GM18951 (cell line): ENCODE measurements around the gene PINLYP.
"Not testable (repeated sequence)": the region's sequence is repeated elsewhere in the genome, so short reads cannot be mapped to it uniquely, and the experiment has no call there.

Experiments
- POLR2A ChIP-seq: IDR thresholded peaks from 4 replicates; pipeline ENCODE4 v1.6.1; 2011; ENCODE audit warnings: mild to moderate bottlenecking; ENCODE audit not compliant: insufficient read length, insufficient read depth; ENCODE audit errors: extremely low read depth
- in situ Hi-C: fragments of 300-500 bp; cut with MboI; formaldehyde crosslinking; loops from one replicate; pipeline ENCODE4 v1.12.0; 2022; ENCODE audit warnings: low sequenced_read_pairs, mixed read lengths, inconsistent platforms; ENCODE audit not compliant: unreplicated experiment

PINLYP gene

DNA sequence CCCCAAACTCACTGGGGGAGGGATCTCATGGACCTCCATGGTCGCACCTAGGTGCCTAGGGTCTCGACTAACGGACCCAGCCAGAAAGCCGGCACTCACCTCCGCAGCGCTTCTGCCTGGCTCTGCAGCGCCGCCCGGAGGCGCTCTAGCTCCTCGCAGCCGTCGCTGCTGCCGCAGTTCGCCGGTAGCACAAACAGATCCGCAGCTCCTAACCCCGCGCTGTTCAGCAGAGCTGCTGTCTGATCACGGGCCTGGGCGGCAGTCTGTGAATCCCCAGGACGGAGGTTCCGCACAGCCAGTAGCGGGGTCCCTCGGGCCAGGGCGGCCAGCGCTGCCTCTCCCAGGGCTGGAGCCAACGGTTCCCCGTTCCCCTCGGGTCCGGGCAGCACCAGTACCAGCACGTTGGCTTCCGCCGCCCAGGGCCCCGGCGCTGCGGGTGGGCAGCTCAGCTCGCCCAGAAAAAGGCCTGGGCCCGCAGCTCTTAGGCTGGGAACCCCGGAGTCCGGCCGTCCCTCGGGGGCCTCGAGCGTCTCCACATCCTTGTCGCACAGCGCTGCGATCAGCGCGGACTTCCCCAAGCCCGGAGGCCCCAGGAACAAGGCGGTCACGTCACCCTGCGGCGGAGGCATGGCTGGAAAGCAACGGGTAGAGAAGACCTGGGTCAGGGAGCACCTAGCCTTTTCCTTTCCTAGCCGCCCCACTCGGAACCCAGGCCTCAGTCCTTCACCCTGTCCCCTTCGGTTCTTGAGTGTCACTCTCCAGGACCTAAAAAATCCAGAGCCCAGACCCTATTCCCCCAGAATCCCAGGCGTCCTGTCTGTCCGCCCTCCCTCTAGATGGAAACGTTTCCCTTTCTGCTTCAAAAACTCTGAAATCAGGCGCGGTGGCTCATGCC lies 19.4 kb downstream of the PINLYP start:
- in situ Hi-C loops = no loop called here
- peak; percentile 29 for TF ChIP-seq POLR2A

- in situ Hi-C loops = no loop called here
- no peak for TF ChIP-seq POLR2A
These were observed 20.0 kb downstream of the PINLYP start for GRCh38 chr19:43595605-43595998.

GRCh38 chr19:43595999-43596841 lies 20.6 kb downstream of the PINLYP start, which contains the start of the genes IRGQ and ZNF576:
IRGQ (minus strand) TSS chr19:43596134; CDS start chr19:43595338, 796 bp downstream.
ZNF576 (plus strand) TSS chr19:43596595; CDS start chr19:43597109, 514 bp downstream.
- in situ Hi-C loops = no loop called here
- peak; percentile 71 for TF ChIP-seq POLR2A

DNA sequence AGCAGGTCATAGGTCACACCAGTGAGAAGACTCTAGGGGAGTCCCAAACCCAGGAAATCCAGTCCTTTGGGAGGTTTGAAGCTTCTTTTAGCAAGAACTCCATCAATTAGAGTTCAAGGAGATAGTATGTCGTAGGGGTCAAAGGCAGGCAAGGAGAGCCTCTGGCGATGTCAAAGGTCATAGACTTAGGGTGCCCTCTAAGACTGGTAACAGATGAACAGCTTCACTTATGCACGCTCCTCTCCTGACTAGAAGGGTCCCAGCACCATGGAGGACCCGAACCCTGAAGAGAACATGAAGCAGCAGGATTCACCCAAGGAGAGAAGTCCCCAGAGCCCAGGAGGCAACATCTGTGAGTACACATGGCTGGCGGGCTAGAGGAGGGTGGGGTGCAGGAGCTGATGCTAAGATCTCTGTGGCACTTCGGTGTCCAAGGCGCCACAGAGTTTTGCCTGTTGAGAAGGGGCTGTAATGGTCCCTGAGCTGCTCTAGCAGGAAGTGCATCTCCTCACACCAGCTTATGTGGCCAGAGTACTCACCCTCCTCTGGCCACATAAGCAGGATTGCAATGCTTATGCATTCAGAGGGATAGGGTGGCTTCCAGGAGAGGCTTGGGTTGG lies 21.4 kb downstream of the PINLYP start:
- in situ Hi-C loops = no loop called here
- no peak for TF ChIP-seq POLR2A

DNA sequence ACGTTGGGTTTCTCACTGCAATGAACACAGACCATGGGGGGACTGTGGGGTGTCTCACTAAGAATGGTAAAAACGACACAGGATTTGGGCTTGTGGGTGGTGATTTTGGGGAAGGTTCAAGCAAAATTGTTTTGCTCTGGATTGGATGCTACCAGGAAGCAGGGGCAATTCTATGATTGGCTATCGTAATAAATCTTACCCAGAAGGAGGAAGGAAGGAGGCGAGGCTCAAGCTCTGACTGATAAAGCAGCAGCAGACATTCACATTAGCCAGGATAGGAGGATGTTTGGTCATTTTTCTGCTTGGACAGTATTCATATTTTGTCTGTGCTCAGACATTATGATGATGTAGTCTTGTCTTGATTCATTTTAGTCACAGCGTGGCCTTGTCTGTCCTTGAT lies 22.3 kb downstream of the PINLYP start:
- TF ChIP-seq POLR2A = no peak
- in situ Hi-C loops = no loop called here

DNA sequence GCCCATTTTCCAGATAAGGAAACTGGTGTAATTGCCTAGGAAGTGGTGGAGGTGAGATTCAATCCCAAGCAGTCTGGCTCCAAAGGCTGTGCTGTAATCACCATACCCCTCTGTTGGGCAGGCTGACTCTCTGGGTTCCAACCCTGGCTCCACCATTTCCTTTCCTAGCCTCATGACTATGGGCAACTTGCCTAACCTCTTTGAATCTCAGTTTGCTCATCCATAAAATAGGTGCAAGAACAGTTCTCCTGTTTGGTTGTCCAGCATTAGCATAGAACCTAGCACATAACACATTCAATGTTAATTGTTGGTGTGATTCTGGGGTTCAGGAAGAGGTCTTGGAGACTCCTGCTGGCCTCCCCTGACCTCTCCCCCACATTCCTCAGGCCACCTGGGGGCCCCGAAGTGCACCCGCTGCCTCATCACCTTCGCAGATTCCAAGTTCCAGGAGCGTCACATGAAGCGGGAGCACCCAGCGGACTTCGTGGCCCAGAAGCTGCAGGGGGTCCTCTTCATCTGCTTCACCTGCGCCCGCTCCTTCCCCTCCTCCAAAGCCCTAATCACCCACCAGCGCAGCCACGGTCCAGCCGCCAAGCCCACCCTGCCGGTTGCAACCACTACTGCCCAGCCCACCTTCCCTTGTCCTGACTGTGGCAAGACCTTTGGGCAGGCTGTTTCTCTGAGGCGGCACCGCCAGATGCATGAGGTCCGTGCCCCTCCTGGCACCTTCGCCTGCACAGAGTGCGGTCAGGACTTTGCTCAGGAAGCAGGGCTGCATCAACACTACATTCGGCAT lies 23.0 kb downstream of the PINLYP start:
- TF ChIP-seq POLR2A = no peak
- in situ Hi-C loops = no loop called here

GRCh38 chr19:43599635-43600295 lies 24.2 kb downstream of the PINLYP start:
- in situ Hi-C loops = no loop called here
- no peak for TF ChIP-seq POLR2A

- in situ Hi-C loops = not testable (repeated sequence)
These were observed 24.7 kb downstream of the PINLYP start for GRCh38 chr19:43600326-43600725.

DNA sequence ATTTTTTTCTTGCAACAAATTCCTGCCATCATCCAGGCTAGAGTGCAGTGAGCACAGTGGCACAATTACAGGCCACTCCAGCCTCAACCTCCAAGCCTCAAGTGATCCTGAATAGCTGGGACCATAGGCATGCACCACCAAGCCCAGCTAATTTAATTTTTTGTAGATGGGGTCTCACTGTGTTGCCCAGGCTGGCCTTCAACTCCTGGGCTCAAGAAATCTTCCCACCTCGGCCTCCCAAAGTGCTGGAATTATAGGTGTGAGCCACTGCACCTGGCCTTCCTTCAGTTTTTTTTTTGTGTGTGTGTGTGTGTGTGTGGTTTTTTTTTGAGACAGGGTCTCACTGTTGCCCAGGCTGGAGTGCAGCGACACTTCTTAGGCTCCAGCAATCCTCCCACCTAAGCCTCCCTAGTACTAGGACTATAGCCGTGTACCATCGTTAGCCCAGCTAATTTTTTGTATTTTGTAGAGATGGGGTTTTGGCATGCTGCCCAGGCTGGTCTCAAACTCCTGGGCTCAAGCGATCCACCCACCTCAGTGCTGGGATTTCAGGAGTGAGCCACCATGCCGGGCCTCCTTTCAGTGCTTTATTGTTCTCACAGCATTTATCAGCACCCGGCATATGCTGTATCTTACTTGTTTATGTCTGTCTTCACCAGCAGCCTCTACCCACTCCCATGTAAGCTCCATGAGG lies 30.4 kb downstream of the PINLYP start:
- in situ Hi-C loops = no loop called here
- no peak for TF ChIP-seq POLR2A

DNA sequence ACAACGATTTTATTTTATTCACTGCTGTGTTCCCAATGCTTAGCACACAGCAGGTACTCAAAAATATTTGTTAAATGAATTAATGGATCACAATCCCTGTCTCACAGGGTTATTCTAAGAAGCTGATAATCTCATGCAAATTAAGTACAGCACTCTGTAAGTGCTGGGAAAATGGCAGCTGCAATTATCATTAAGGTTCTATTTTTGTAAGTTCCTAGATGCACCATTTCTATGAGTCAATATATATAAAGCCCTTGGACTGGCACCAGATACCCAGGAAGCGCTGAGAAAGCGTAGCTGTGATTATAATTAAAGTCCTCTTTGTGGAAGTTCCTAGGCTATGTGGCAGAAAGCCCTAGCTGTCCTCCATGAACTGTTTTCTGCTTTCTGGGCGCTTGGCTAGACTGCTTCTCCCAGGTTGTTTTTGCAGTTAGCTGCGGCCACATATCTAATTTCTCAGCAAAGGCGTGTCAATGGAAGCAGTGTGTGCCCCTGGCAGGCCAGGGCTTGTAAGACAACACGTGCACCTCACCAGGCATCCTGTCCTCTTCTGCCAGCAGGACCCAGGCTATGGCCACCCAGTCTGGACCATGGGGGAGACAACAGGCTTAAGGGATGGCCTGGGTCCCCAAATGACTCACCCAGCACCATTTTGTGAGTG lies 31.1 kb downstream of the PINLYP start:
- no peak for TF ChIP-seq POLR2A
- in situ Hi-C loops = no loop called here
